HepG2 (cell line): ENCODE results near the gene ADGRE3. TPM values are rescaled to one million over a fixed set of nuclear protein-coding genes. Genes with fewer than 3 reads are reported as not detected.

Source experiments
- ADNP ChIP-seq: sonication (generic); formaldehyde crosslinking; IDR thresholded peaks from 2 replicates; pipeline ENCODE4 v1.4.0; 2020; ENCODE audit warnings: missing genetic modification reagents
- CTCF ChIP-seq: sonication (generic); formaldehyde crosslinking; IDR thresholded peaks from 2 replicates; pipeline ENCODE4 v1.5.0; 2020; ENCODE audit warnings: mild to moderate bottlenecking, missing genetic modification reagents, moderate library complexity
- E2F1 ChIP-seq: sonication (generic); formaldehyde crosslinking; IDR thresholded peaks from 2 replicates; pipeline ENCODE4 v1.5.0; 2020; ENCODE audit warnings: missing genetic modification reagents
- EEA1 ChIP-seq: sonication (generic); formaldehyde crosslinking; IDR thresholded peaks from 2 replicates; pipeline ENCODE4 v1.5.1; 2020; ENCODE audit warnings: mild to moderate bottlenecking, missing genetic modification reagents, borderline replicate concordance
- HDAC6 ChIP-seq: fragments of 200-600 bp; sonication (generic); IDR thresholded peaks from 2 replicates; pipeline ENCODE4 v1.7.0; 2017; ENCODE audit warnings: mild to moderate bottlenecking, antibody characterized with exemption, low read length, low read depth
- KIAA2018 ChIP-seq: sonication (generic); formaldehyde crosslinking; IDR thresholded peaks from 2 replicates; pipeline ENCODE4 v1.5.0; 2020; ENCODE audit warnings: mild to moderate bottlenecking, missing genetic modification reagents, borderline replicate concordance
- KLF6 ChIP-seq: IDR thresholded peaks from 2 replicates; pipeline ENCODE4 v1.8.0; 2016; ENCODE audit warnings: missing biosample characterization, missing genetic modification reagents
- MTF1 ChIP-seq: sonication (generic); formaldehyde crosslinking; IDR thresholded peaks from 2 replicates; pipeline ENCODE4 v1.5.0; 2020; ENCODE audit warnings: missing genetic modification reagents
- NFE2 ChIP-seq: sonication (generic); formaldehyde crosslinking; IDR thresholded peaks from 2 replicates; pipeline ENCODE4 v1.4.0; 2020; ENCODE audit warnings: missing genetic modification reagents
- RAD21 ChIP-seq: fragments of 450-650 bp; formaldehyde crosslinking; IDR thresholded peaks from 2 replicates; pipeline ENCODE4 v1.5.0; 2020; ENCODE audit warnings: mild to moderate bottlenecking
- RFX5 ChIP-seq: IDR thresholded peaks from 2 replicates; pipeline ENCODE4 v1.6.1; 2011; ENCODE audit warnings: low read depth, low read length, improper control_type of control experiment
- SNAI1 ChIP-seq: sonication (generic); formaldehyde crosslinking; IDR thresholded peaks from 2 replicates; pipeline ENCODE4 v1.5.0; 2020; ENCODE audit warnings: mild to moderate bottlenecking, missing genetic modification reagents, borderline replicate concordance
- ZBTB37 ChIP-seq: sonication (generic); formaldehyde crosslinking; IDR thresholded peaks from 2 replicates; pipeline ENCODE4 v1.4.0; 2020; ENCODE audit warnings: mild to moderate bottlenecking, missing genetic modification reagents
- ZBTB7A ChIP-seq: sonication (generic); formaldehyde crosslinking; IDR thresholded peaks from 2 replicates; pipeline ENCODE4 v1.8.0; 2022; ENCODE audit warnings: mild to moderate bottlenecking, missing genetic modification reagents
- ZNF234 ChIP-seq: sonication (generic); formaldehyde crosslinking; conservative IDR thresholded peaks from 2 replicates; pipeline ENCODE4 v1.5.1; 2020; ENCODE audit warnings: mild to moderate bottlenecking, missing genetic modification reagents
- ZNF577 ChIP-seq: sonication (generic); formaldehyde crosslinking; IDR thresholded peaks from 2 replicates; pipeline ENCODE4 v1.4.0; 2020; ENCODE audit warnings: mild to moderate bottlenecking, low read depth, missing genetic modification reagents, borderline replicate concordance
- ZNF839 ChIP-seq: sonication (generic); formaldehyde crosslinking; IDR thresholded peaks from 2 replicates; pipeline ENCODE4 v1.4.0; 2020; ENCODE audit warnings: missing genetic modification reagents, mild to moderate bottlenecking, borderline replicate concordance
- polyA plus RNA-seq, 8 experiments: library from polyadenylated mRNA; depleted of rRNA in 3 of 8; stranded (reverse) in 7 of 8; unstranded in 1 of 8; fragments of >200 nt; fragmentation: Illumina TruSeq in 4 of 8; extraction: Trizol in 4 of 8; gene quantifications; 2 replicates each; pipeline versions ENCODE4 v1.2.1 to v1.2.3, GENCODE V29; 2011 to 2016; ENCODE audit warnings: low read depth in 4 of 8, missing spikeins in 1 of 8, mixed read lengths in 1 of 8; ENCODE audit not compliant: insufficient read depth in 1 of 8
- total RNA-seq, 5 experiments: library from RNA; depleted of rRNA; stranded (reverse); fragments of >200 nt; fragmentation: Illumina TruSeq; extraction: Trizol; gene quantifications; 2 replicates each; pipeline ENCODE4 v1.2.3, GENCODE V29; 2016; ENCODE audit warnings: low read depth in 1 of 5

ADGRE3 gene
- total and polyA plus RNA-seq, 2 of the 13 experiments (the other 11 are each of a cell fraction or from before 2014, with no cell fraction given): not detected

GRCh38 chr19:14571695-14572490, 102.8 kb downstream of the ADGRE3 start, which contains the start of gene NDUFB7 (continued):
- TF ChIP-seq KIAA2018 (CRISPR knock-in tag): no peak
- TF ChIP-seq E2F1 (CRISPR knock-in tag): no peak
- TF ChIP-seq RFX5: no peak
- TF ChIP-seq KLF6 (CRISPR knock-in tag): peak; percentile 91
- no peak for TF ChIP-seq ZNF234 (CRISPR knock-in tag)
- no peak for TF ChIP-seq ZNF577 (CRISPR knock-in tag)
- no peak for TF ChIP-seq NFE2
- no peak for TF ChIP-seq EEA1 (CRISPR knock-in tag)
- TF ChIP-seq ZNF839 (CRISPR knock-in tag): peak; percentile 91; the same call in 1 of the 2 replicates
- no peak for TF ChIP-seq ZBTB37
- peak; percentile 33; the same call in 1 of the 2 replicates for TF ChIP-seq RAD21 (CRISPR knock-in tag)
- no peak for TF ChIP-seq SNAI1 (CRISPR knock-in tag)
- TF ChIP-seq ZBTB7A (CRISPR knock-in tag): peak; percentile 63; the same call in 1 of the 2 replicates
- no peak for TF ChIP-seq MTF1 (CRISPR knock-in tag)
- peak; percentile 58; the same call in 1 of the 2 replicates for TF ChIP-seq ADNP (CRISPR knock-in tag)
- TF ChIP-seq HDAC6: no peak
- TF ChIP-seq CTCF (CRISPR knock-in tag): peak; percentile 97
